GM18505 (cell line): Measurements from ENCODE around the gene NT5C1A.

Experiments
- ATAC-seq: cut with Tn5 transposase; IDR thresholded peaks from one replicate; pipeline ENCODE4 v1.9.1; 2021; ENCODE audit not compliant: unreplicated experiment
- POLR2A ChIP-seq: IDR thresholded peaks from 4 replicates; pipeline ENCODE4 v1.6.1; 2011; ENCODE audit warnings: borderline replicate concordance; ENCODE audit not compliant: insufficient read depth, insufficient read length; ENCODE audit errors: extremely low read depth

NT5C1A gene

GRCh38 chr1:39694026-39694425, 22.1 kb upstream of the NT5C1A start:
- TF ChIP-seq POLR2A, result no peak
- no peak for ATAC-seq

GRCh38 chr1:39692152-39693074, 20.5 kb upstream of the NT5C1A start:
- ATAC-seq, result no peak

GRCh38 chr1:39691383-39692151, 19.7 kb upstream of the NT5C1A start, which contains the start of gene HPCAL4:
TSS of gene HPCAL4 (minus strand) at chr1:39691433. CDS start at chr1:39684603, 6,830 bp downstream.
- peak; percentile 61 for ATAC-seq
- no peak for TF ChIP-seq POLR2A

More at GRCh38 chr1:39692152-39693074, 20.5 kb upstream of the NT5C1A start:
- no peak for TF ChIP-seq POLR2A

GRCh38 chr1:39690794-39691382, 19.0 kb upstream of the NT5C1A start:
- ATAC-seq, result no peak
- no peak for TF ChIP-seq POLR2A

- no peak for ATAC-seq
- TF ChIP-seq POLR2A, result no peak
Measured at GRCh38 chr1:39690225-39690624, 18.3 kb upstream of the NT5C1A start.

- no peak for ATAC-seq
- no peak for TF ChIP-seq POLR2A
Measured at GRCh38 chr1:39689635-39690034, 17.7 kb upstream of the NT5C1A start.

GRCh38 chr1:39689214-39689613, 17.3 kb upstream of the NT5C1A start:
- TF ChIP-seq POLR2A, result no peak
- ATAC-seq, result no peak

GRCh38 chr1:39688706-39689105, 16.8 kb upstream of the NT5C1A start:
- ATAC-seq, result no peak
- no peak for TF ChIP-seq POLR2A

GRCh38 chr1:39687243-39687642, 15.3 kb upstream of the NT5C1A start:
- ATAC-seq, result no peak
- no peak for TF ChIP-seq POLR2A

GRCh38 chr1:39685071-39685470, 13.2 kb upstream of the NT5C1A start:
- no peak for TF ChIP-seq POLR2A
- no peak for ATAC-seq

- TF ChIP-seq POLR2A, result no peak
- no peak for ATAC-seq
Measured at GRCh38 chr1:39684313-39684664, 12.4 kb upstream of the NT5C1A start.

GRCh38 chr1:39683591-39684312, 11.8 kb upstream of the NT5C1A start:
- TF ChIP-seq POLR2A, result no peak
- no peak for ATAC-seq

GRCh38 chr1:39681999-39682398, 10.1 kb upstream of the NT5C1A start:
- ATAC-seq, result no peak
- no peak for TF ChIP-seq POLR2A
